Prostate gland (tissue), 2 donors: Measurements from ENCODE around the gene SYDE2. TPM values are rescaled to one million over a fixed set of nuclear protein-coding genes. Genes with fewer than 3 reads are reported as not detected.
"Not testable (repeated sequence)": the region's sequence is repeated elsewhere in the genome, so short reads cannot be mapped to it uniquely, and the experiment has no call there.

Experiments
- DNase-seq: peaks from one replicate; pipeline ENCODE4 v3.0.0-alpha.2; 2019; ENCODE audit warnings: low spot score
- H3K27ac ChIP-seq, 2 donors: fragments of 200-600 bp; sonication (generic); 2 replicates each; pipeline ENCODE4 v1.5.1; 2017 to 2019
- H3K27me3 ChIP-seq: fragments of 200-600 bp; sonication (generic); replicated peaks from 2 replicates; pipeline ENCODE4 v1.5.1; 2019; ENCODE audit not compliant: insufficient read depth
- H3K36me3 ChIP-seq, 2 donors: fragments of 200-600 bp; sonication (generic); 1 replicate in 1 of 2; 2 replicates in 1 of 2; pipeline versions ENCODE4 v1.5.1 to v1.8.1; 2017 to 2019
- H3K4me1 ChIP-seq: fragments of 200-600 bp; sonication (generic); replicated peaks from 2 replicates; pipeline ENCODE4 v1.5.1; 2019
- H3K4me3 ChIP-seq, 2 donors: fragments of 200-600 bp; sonication (generic); 2 replicates each; pipeline ENCODE4 v1.5.1; 2017 to 2019
- H3K9me3 ChIP-seq: fragments of 200-600 bp; sonication (generic); 2 replicates; pipeline ENCODE4 v1.5.1; 2017
- POLR2A ChIP-seq: fragments of 450-650 bp; IDR thresholded peaks from one replicate; pipeline ENCODE4 v1.6.1; 2016; ENCODE audit warnings: antibody characterized with exemption, mild to moderate bottlenecking
- POLR2AphosphoS5 ChIP-seq: sonication (generic); formaldehyde crosslinking; IDR thresholded peaks from one replicate; pipeline ENCODE4 v1.6.1; 2017; ENCODE audit warnings: antibody characterized with exemption
- WGBS: methylation state at CpG from one replicate; pipeline ENCODE4 v1.1.5; 2018; 5-methylcytosine and 5-hydroxymethylcytosine counted together
- intact Hi-C: fragments of 100-400 bp; cut with DNase I; formaldehyde crosslinking; loops from one replicate; pipeline ENCODE4 v1.14.2; 2022
- total RNA-seq, 2 donors: library from RNA; depleted of rRNA; stranded (reverse); fragments of >200 nt; gene quantifications; one replicate each; pipeline ENCODE4 v1.1.0, GENCODE V29; 2016
- TF ChIP-seq, protein P1 (sequence below), 4 experiments: fragments of 200-600 bp in 2 of 4; fragments of 450-650 bp in 2 of 4; sonication (generic) in 2 of 4; IDR thresholded peaks; 1 replicate in 3 of 4; 2 replicates in 1 of 4; pipeline ENCODE4 v1.5.1; 2016 to 2019; ENCODE audit warnings: antibody characterized with exemption in 4 of 4, mild to moderate bottlenecking in 2 of 4, moderate library complexity in 2 of 4

SYDE2 gene
- 1 to 10 TPM; 6.6 to 8.4 TPM for total RNA-seq

- WGBS: 1% methylated on average over 46 of the region's 99 CpGs
- Histone ChIP-seq H3K9me3 (no peaks in the 10 kb centered on the region), H3K27me3 (no peaks in the 10 kb centered on the region), H3K4me3 (peak within 1 kb of the TSS; percentile 87 to 97), H3K4me1 (peaks cover 4% of the 10 kb centered on the region), H3K27ac (peak within 1 kb of the TSS; percentile 94 to 98), H3K36me3 (no peaks in the 10 kb centered on the region)
- TF ChIP-seq POLR2AphosphoS5 (peak; percentile 27), POLR2A (peak; percentile 57)
- TF ChIP-seq, protein P1, sequence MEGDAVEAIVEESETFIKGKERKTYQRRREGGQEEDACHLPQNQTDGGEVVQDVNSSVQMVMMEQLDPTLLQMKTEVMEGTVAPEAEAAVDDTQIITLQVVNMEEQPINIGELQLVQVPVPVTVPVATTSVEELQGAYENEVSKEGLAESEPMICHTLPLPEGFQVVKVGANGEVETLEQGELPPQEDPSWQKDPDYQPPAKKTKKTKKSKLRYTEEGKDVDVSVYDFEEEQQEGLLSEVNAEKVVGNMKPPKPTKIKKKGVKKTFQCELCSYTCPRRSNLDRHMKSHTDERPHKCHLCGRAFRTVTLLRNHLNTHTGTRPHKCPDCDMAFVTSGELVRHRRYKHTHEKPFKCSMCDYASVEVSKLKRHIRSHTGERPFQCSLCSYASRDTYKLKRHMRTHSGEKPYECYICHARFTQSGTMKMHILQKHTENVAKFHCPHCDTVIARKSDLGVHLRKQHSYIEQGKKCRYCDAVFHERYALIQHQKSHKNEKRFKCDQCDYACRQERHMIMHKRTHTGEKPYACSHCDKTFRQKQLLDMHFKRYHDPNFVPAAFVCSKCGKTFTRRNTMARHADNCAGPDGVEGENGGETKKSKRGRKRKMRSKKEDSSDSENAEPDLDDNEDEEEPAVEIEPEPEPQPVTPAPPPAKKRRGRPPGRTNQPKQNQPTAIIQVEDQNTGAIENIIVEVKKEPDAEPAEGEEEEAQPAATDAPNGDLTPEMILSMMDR (IDR thresholded peaks at IDR 0.05): peak in 2 of 4 experiments; percentile 8 to 34
- peak; percentile 71 for DNase-seq
- intact Hi-C loops: loop anchor here (5.0 kb wide), 1 partner anchor 57 kb away; the partner anchor contains the start of gene C1orf52
Measured at GRCh38 chr1:85200463-85201339, at the start of gene SYDE2. TSS of gene SYDE2 (minus strand) at chr1:85201016. CDS start at chr1:85200996, 20 bp downstream.

GRCh38 chr1:85249042-85249441 is 48.2 kb upstream of the SYDE2 start:
- WGBS: 93% methylated on average over 2 of the region's 3 CpGs
- intact Hi-C loops, H3K4me1 ChIP-seq, H3K9me3 ChIP-seq, H3K4me3 ChIP-seq, H3K27ac ChIP-seq, DNase-seq, H3K27me3 ChIP-seq, H3K36me3 ChIP-seq: not testable (repeated sequence)

GRCh38 chr1:85245891-85246290 is 45.1 kb upstream of the SYDE2 start:
- H3K9me3 ChIP-seq: no peaks in the 10 kb centered on the region
- no peaks in the 10 kb centered on the region for H3K36me3 ChIP-seq
- intact Hi-C loops: no loop called here
- WGBS: 80% methylated on average over 1 of the region's 1 CpG
- no peak overlapping the region for H3K27ac ChIP-seq
- TF ChIP-seq POLR2A (no peak), POLR2AphosphoS5 (no peak)
- TF ChIP-seq, protein P1 (IDR thresholded peaks at IDR 0.05): no peak
- H3K4me3 ChIP-seq: no peak overlapping the region
- no peaks in the 10 kb centered on the region for H3K4me1 ChIP-seq
- H3K27me3 ChIP-seq: no peaks in the 10 kb centered on the region
- no peak for DNase-seq

GRCh38 chr1:85245456-85245855 is 44.6 kb upstream of the SYDE2 start:
- peak overlapping the region in 1 of 2 donors; percentile 18 for H3K27ac ChIP-seq
- 41% methylated on average over 1 of the region's 1 CpG for WGBS
- H3K4me1 ChIP-seq: peaks cover 4% of the 10 kb centered on the region
- H3K4me3 ChIP-seq: no peak overlapping the region
- no peaks in the 10 kb centered on the region for H3K27me3 ChIP-seq
- no peaks in the 10 kb centered on the region for H3K9me3 ChIP-seq
- TF ChIP-seq, protein P1 (IDR thresholded peaks at IDR 0.05): no peak
- TF ChIP-seq POLR2A (no peak), POLR2AphosphoS5 (no peak)
- H3K36me3 ChIP-seq: no peaks in the 10 kb centered on the region
- intact Hi-C loops: no loop called here
- no peak for DNase-seq

- Histone ChIP-seq H3K27ac (no peak overlapping the region), H3K36me3 (no peaks in the 10 kb centered on the region), H3K4me3 (no peak overlapping the region), H3K27me3 (no peaks in the 10 kb centered on the region), H3K4me1 (peaks cover 8% of the 10 kb centered on the region), H3K9me3 (no peaks in the 10 kb centered on the region)
- no peak for DNase-seq
- TF ChIP-seq, protein P1 (IDR thresholded peaks at IDR 0.05): no peak
- no peak for TF ChIP-seq POLR2A
- WGBS: 40% methylated on average over 4 of the region's 4 CpGs
- intact Hi-C loops: no loop called here
Measured at GRCh38 chr1:85244271-85245061, 43.6 kb upstream of the SYDE2 start.
